Stimulated activated CD4-positive, alpha-beta T cell treated with anti-CD3 and anti-CD28 coated beads, Interleukin-4, amount 100 ng/mL, for 24 hours (primary cell): ENCODE measurements around the gene ERGIC2.
A peak's percentile ranks its signal among the peaks of the same experiment; 100 is the strongest.

Source experiments
- DNase-seq: peaks from one replicate; pipeline ENCODE4 v3.0.0-alpha.2; 2020

Gene ERGIC2

DNA sequence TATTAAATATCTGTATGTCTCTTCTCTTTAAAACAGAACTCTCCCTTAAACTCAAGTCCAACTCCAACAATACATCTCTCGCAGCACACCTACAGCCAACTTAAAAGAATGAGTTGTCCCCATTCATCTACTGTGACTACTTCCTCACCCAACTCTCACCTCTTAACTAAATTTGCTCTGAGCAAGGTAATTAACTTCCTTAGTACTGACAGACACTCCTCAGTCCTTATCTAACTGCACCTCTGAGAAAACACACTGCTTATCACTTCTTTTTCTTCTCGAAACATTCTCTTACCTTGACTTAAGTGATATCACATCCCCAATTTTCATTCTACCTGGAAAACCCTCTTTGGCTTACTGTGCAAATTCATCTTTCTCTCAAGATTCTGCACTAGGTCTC is 7.0 kb downstream of the ERGIC2 start:
- DNase-seq, result no peak

DNA sequence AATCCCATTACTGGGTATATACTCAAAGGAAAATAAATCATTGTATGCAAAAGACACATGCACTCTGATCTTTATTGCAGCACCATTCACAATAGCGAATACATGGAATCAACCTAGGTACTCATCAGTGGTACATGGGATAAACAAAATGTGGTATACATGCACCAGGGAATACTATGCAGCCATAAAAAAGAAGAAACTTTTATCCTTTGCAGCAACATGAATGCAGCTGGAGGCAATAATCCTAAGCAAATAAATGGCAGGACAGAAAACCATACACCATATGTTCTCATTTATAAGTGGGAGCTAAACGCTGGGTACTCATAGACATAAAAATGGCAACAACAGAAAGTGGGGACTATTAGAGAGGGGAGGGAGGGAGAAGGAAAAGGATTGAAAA is 15.9 kb downstream of the ERGIC2 start:
- no peak for DNase-seq

DNA sequence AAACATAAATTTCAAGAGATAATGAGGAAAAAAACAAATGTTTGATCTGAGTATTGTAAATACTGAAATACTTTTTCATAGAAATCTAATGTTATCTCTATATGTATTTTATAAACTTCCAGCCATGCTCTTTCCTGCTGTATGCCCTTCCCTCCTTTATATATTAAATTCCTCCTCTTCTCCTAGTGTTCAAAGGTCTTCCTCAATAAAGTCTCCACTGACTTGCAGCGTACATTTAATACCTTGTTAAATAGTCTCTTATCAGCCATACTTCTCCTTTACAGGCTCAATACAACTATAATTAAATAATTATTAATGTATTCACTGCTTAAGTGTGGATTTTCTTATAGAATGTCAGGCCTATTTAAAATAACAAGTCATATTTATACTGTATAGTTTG is 26.0 kb downstream of the ERGIC2 start:
- no peak for DNase-seq

DNA sequence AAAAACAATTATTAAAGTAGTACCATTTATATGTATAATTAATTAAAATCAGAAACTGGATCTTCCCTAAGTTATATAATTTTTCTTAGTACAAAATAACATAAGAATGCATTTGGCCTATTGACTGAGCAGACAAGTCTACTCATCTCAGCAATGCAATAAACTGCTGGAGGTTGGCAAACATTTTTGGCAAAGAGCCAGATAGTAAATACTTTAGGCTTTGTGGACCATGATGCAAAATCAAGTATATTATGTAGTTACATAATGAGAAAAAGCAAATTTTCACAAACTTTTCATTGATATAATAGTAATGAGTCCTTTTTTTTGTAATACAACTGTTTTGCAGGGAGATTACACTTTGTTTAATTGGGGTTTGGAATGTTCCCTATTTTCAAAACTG is 30.9 kb downstream of the ERGIC2 start:
- no peak for DNase-seq

DNA sequence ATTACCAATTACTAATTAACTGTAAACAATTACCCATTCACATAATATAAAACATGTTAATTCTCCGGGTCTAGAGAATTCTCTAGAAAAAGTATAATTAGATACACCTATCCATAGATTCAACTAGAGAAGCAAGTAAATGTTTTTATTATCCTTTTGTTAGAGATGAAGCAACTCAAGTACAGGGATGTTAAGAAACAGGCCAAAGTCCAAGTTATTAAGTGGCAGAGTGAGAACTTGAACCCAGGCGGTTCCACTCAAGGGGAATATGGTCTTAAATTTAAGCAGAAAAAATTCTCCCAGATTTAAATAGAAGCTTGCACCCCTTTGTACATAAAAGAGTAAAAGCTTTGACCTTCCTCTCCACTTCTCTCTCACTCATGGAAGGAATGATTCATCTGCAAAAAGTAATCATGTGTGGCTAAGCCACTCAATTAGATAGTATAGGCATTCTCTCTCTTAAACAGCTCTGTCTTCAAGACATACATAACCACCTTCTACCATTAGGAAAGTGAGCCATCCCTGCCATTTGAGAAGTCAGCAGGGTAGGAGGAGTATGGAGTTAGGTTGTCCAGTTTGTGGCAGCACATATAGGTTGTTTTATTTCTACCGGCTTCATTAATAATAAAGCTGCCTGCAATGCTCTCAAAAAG is 34.1 kb downstream of the ERGIC2 start:
- no peak for DNase-seq

DNA sequence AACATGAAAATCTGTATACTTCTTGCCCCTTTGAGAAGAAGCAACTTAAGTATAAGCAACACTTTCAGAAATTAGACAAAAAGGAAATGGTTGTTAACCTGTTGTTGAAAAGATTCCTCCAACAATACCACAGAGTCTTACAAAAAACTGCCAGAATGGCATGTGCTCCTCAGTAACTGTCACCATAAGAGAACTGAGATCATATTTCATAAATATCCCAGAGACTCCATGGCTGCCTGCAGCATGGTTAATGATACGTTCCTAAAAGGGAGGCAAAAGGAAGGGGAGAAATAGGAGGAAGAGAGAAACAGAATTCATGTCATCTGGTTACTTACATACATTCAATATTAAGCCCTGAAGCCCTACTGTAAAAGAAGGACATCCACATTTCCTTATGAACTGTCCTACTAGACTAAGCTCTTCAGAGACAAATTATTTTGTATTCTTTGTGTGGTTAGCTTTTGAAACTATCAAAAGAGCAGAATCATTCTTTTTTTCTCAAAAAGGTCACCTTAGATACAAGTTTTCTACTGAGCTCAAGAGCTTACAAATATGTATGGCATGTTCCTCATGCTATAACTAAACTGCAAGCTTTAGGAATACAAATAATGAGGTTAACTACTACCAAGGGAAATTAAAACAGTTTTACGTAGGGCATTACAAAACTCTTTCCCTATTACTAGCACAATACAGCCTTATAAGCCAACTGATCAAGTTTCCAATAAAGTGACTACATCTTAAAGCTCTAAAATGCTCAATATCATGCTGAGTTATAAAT is 37.8 kb downstream of the ERGIC2 start:
- no peak for DNase-seq

DNA sequence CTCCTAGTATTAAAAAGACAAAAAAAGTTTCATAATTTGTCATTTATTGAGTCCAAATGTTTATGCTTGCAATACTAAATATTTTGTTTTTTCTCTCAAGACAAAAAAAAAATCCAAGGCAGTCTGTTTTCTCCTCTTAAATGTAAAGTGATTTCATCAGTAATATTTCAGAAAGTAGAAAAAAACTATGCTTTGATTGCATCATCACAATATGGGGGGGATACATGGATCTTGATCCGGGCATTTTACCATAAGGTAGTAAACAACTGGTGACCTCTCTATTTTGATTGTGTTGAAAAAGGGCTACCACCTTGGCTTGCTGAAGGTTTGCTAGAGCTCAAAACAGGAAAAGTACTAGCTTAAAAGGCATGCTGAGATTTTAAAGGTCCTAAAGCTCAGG is 43.6 kb downstream of the ERGIC2 start:
- DNase-seq, result no peak

DNA sequence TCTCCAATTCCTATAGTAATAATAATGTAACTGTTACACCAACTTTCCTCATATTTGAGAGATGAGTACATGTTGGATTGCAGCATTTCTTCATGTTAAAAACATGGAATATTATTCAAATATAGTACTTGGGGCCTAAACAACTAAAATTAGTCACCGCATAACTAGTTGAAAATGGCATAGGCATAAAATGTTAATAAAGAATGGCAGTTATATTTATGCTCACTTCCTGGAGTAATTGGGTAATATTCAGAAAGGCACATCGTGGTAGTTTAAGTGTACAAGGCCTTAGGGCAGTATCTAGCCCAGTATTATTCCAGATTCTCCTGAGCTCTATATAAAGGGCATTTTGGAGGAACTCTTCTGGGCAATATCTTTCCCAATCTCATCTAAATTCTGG is 46.0 kb downstream of the ERGIC2 start:
- no peak for DNase-seq

DNA sequence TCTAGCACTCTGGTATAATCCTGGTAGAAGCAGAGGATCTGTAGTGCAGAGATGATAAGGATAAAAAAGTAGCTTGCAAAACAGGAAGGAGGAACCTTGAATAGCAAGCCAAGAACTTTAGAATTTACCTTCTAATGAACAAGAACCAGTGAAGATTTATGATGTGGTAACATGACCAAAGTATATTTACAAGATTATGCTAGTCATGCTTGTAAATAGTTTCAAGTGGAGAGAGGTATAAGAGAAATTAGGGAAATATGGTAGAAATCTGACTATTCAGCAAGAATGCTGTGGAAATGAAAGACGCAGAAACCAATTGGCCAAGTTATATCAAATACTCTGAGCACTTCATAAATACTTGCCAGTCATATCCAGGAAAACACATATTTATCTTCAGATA is 47.8 kb downstream of the ERGIC2 start:
- DNase-seq, result no peak

DNA sequence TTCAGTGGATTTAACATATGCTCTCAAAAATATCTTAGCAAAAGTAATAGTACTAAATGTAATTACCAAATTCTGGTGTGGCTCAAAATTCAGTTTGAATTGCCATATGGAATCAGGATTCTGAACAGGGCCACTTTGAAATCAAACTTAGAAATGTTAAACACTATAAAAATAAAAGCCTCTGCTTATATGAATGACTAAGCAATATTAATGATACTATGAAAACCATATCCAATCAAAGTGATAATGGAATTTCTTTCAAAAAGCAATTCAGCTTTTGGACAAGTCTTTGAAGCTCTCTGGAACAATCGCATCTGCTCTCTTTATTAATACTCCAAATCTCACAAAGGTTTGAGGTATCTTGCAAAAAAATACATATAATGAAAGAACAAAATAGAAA is 51.6 kb downstream of the ERGIC2 start:
- DNase-seq, result no peak

DNA sequence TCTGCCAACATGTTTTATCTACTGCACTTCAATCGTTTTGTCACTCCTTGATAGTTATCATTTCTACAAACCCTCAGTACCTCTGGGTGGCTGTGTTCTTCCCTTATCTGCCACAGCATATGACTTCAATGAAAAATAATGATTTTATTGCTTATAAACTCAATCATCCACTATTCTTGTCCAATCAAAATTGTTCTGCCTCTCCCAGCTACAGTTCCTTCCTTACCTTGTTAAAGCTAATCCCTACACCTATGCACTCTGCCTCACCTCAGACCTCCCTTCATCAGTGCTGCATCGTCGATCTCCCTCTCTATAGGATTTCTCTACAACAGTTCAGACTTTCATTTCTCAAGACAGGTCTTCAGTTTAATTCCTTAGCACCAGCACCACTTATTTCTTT is 58.8 kb downstream of the ERGIC2 start:
- DNase-seq, result no peak

DNA sequence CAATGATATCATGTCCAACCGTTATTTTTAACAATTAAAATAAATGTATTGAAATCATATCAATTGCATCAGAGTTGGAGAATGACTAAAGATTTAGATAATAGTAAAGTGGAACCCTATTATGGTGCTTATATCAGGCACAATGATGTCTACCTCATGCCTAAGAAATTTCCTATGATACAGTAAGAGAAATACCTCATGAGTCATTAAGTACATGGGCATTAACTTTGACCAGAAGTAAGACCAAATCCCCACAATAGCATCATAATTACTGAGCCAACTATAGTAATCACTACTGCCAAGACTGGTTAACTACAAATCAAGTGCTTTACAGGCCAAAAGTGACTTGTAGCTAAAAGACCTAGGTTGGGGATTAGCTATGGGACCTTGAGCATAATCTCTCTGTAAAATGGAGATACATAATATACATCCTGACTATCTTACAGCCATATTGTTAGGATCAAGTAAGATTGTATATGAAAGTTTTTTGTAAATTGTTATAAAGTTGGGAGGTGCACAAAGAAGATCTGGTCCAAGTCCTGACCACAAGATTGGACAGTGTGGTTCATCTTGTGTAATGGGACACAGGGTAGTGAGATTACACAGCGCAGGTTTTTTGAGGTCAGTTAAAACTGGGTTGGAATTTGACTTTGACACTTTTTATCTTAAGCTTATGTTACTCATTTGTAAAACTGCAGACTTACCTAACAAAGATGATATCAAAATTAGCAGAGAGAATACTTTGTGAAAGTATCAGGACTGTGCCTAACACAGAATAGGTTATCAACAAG is 60.5 kb downstream of the ERGIC2 start:
- no peak for DNase-seq

DNA sequence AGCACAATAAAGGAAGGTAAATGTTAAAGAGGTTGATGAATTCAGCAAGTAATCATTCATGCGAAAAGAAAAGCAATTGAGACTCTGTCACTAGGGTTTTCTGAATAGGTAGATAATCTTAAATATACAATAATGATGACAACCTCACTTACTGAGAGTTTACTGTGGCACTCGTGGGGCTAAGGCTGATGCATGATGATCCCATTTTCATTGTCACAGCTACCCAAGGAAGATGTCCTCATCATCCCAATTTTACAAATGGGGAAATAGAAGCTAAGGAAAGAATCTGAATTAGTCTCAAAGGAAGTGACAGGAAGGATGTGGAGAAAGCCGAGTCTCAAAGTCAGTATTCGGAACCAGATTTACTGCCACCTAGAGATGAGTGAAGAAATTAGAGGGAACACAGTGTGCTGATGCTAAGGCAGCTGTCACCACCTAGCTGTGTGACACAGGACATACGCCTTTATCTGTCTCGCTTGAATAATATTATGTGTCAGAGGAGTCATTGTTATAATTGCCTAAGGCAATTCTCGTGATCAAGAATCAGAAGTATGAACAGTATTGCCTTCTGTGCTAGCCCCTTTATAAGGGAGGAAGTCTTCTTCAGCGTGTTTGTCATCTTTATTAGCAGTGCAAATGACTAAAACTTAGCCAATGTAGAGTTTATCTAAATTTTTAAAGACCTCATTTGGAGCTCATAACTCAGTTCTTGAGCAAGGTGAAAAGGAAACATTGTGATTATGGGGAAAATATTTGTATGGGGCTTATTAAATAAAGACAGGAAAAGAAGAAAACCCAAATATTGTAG is 63.2 kb downstream of the ERGIC2 start:
- peak; percentile 41 for DNase-seq

DNA sequence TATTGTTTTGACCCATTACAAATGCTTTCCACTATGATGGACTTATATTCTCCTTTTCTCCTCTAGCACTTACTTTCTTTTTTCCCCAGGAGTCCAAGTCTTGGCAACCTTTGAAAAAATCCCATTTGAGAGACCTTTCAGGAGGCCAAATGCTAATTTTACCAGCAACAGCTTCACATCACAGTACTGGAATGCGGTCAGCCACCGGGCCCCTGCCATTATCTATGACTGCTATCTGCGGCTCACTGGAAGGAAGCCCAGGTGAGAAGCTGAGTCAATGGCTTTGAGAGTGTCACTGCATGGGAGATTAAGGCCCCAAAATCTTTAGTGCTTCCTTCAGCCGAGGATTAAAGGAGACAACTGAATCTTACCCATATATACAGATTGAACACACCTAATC is 64.2 kb downstream of the ERGIC2 start:
- DNase-seq, result no peak

DNA sequence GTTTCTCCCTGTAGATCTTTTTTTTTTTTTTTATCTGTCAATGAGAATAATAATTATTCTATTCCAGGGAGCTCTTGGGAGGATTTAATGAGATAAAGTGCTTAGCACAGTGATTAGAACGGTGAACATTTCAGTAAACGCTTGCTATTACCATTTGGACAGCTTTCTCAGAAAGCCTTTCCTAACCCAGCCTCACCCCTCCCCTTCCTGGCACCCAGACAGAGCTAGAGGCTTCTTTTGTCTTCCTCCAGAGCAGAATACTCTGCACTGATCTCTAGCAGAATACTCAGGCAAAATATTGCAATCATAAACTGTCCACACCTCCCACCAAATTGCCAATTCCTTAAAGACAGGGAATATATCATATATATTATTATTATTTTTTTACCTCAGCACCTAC is 66.6 kb downstream of the ERGIC2 start:
- DNase-seq, result no peak

DNA sequence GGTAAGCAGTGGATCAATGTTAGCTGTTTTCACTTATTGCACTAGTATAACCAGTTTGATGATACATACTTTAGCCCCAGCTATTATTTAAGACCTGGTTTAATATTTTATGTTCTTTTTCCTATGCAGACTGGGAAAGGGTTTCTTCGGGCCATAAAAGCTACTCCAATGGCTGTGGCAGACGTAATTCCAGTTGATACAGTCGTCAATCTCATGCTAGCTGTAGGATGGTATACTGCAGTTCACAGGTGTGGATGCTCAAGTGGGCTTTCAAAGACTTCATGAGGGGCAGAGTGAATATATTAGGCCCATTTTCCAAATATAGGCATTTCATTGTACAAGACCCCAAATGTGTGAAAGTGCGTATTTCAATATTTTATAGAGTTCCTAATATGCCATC is 70.1 kb downstream of the ERGIC2 start:
- DNase-seq, result no peak

DNA sequence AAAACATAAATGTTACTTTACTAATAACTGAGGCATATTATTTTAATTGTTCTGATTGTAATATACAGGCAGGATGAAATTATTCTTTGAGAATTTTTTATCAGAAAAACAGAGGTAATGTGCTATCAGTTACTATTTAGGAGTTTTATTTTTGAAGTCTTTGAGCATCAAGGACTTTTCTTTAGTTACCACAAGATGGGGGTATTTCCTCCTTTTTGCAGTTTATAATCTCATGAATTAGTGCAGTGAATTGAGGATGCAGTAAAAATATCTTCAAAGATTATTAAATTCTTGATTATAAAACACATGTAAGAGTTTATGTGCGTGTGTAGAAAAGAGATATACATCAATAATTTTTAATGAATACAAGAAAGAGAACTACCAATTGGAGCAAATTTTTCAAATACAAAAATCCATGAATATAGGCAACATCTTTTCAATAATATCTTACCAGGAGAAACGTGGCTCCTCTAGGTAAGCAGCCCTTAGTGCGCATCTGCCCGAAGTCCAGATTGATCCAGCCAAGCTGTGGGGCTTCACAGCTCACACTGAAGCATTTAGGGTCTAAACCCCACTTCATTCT is 71.6 kb downstream of the ERGIC2 start:
- DNase-seq, result no peak

DNA sequence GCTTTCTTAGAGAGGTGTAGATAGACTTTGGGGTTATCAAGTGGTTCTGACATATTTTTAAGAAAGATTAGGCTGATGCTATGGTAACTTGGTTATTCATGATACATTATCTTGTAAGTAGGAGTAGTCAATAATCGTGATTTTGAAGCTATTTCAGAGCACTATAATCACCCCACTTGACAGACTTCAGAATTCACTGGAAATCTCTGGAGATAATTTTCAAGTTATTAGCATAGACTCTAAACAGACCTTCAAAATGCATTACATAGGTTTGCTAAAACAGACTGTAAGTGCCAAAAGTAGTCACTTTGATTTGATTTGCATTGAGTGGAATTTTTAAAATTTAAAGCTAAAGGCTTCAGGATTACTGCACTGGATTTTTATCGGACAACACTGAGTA is 74.3 kb downstream of the ERGIC2 start:
- DNase-seq, result no peak

DNA sequence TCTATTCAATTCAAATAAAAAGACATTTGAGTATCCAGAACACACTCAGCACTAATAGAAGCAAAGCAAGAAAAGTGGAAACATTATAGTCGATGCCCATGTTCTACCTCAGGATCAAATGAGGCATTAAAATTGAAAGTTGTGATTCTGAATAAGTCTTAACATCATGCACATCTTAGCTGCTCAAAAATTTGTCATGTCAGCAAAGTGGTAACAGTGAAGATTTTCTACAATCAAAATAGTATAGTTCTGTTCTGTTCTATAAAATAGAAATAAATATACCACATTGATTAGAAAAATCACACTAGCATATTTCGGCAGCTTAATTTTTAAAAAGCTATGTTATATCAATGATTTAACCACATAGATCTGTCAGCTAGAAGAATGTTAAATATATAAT is 74.7 kb downstream of the ERGIC2 start:
- no peak for DNase-seq

DNA sequence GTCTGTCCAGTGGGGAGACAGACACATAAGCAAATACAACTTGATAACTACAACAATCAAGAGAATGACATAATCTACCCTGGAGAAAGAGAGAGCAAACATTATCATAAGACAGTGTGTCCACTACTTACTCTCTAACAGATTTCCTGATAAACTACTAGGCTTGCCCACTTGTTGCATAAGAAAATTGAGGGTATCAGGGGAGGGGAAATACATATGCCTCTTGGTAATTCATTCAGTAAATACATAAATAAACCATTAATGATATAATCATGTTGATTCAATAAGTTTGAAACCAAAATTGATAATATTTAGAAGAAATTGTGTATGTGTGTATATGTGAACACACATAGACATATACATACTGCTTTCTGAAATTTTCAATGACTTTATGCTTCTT is 76.6 kb downstream of the ERGIC2 start:
- no peak for DNase-seq

DNA sequence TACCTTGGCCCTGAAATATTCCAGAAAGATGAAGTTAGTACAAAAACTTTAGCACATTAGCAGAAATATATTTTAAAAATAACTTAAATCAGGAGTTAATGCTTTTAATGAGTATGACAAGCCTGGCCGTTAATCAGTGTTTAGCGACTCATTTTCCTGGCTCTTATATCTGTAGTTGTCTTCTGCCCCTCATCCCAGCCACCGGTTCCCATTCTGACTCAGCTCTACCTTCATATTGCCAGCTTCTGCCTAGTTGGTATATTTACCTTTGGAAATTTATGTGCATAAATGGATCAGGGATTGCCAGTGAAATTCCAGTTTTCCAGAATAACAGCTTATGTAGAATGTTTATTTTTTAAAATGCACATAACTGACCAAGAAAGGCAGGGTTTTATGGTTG is 79.9 kb downstream of the ERGIC2 start:
- DNase-seq, result no peak

DNA sequence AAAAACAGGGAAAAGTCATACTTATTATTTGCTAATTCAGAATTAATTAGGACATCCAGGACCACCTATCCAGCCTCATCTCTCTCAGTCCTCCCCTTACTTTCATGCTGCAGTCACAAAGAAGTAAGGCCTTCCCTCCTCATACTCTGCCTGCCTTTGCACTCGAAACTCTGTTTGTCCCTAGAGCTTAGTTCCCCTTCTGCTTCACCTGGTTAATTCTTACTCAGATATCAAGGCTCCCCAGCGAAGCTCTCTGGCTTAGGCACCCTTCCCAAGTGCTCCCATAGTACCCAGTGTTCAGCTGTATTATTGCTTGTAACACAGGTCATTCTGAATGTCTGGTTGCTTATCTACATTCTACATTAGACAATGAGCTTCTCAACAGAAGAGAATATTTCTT is 81.3 kb downstream of the ERGIC2 start:
- DNase-seq, result no peak

DNA sequence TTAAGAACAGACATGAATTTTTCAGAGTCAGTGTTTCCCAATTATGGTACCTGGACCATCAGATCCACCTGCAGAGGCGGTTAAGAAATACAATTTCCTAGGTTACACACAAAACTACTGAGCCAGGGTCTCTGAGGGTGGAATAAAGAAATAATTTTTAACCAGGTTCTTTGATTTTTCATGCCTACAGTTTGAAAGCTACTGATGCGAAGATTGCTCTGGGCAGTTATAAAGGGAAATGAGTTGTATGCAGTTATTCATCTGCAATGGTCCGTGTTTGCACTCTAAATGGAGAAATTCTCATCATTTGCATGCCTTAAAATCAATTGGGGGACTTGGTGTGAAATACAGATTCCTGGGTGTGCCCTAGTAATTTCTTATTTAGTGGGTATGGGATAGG is 89.7 kb downstream of the ERGIC2 start:
- DNase-seq, result no peak
